Esophagus squamous epithelium (tissue), 5 donors: ENCODE data around the gene ZNF555. TPM values are rescaled to one million over a fixed set of nuclear protein-coding genes. Genes with fewer than 3 reads are reported as not detected.

Source experiments
- DNase-seq: peaks from one replicate; lab custom pipeline; 2025; lab: John Stamatoyannopoulos, UW
- H3K27ac ChIP-seq, 4 donors: fragments of 200-600 bp; sonication (generic); one replicate each; pipeline ENCODE4 v1.5.1; 2016 to 2019; ENCODE audit warnings: mild to moderate bottlenecking in 1 of 4
- H3K27me3 ChIP-seq, 4 donors: fragments of 200-600 bp; sonication (generic); 1 replicate in 3 of 4; 2 replicates in 1 of 4; pipeline versions ENCODE4 v1.5.1 to v1.6.0; 2017 to 2021; ENCODE audit warnings: antibody characterized with exemption in 1 of 4
- H3K36me3 ChIP-seq, 3 donors: fragments of 200-600 bp; sonication (generic); one replicate each; pipeline ENCODE4 v1.5.1; 2016 to 2019
- H3K4me1 ChIP-seq, 3 donors: fragments of 200-600 bp; sonication (generic); one replicate each; pipeline ENCODE4 v1.5.1; 2017 to 2019
- H3K4me3 ChIP-seq, 4 donors: fragments of 200-600 bp; sonication (generic); 1 replicate in 3 of 4; 2 replicates in 1 of 4; pipeline ENCODE4 v1.5.1; 2016 to 2019; ENCODE audit warnings: mild to moderate bottlenecking in 2 of 4, moderate library complexity in 1 of 4
- H3K9me3 ChIP-seq, 3 donors: fragments of 200-600 bp; sonication (generic); one replicate each; pipeline ENCODE4 v1.5.1; 2016 to 2019
- CTCF ChIP-seq, 6 experiments: fragments of 450-650 bp in 4 of 6; fragments of 200-600 bp in 2 of 6; sonication (generic) in 2 of 6; IDR thresholded peaks; one replicate each; pipeline ENCODE4 v1.5.1; 2016 to 2019; ENCODE audit warnings: antibody characterized with exemption in 6 of 6, mild to moderate bottlenecking in 4 of 6, moderate library complexity in 4 of 6
- POLR2A ChIP-seq, 4 donors: fragments of 450-650 bp; IDR thresholded peaks; one replicate each; pipeline ENCODE4 v1.6.1; 2017; ENCODE audit warnings: antibody characterized with exemption in 4 of 4, mild to moderate bottlenecking in 4 of 4, moderate library complexity in 3 of 4
- WGBS, 2 donors: methylation state at CpG; one replicate each; pipeline ENCODE4 v1.1.5; 2018; 5-methylcytosine and 5-hydroxymethylcytosine counted together
- intact Hi-C: fragments of 100-400 bp; cut with DNase I; formaldehyde crosslinking; loops from one replicate; pipeline ENCODE4 v1.15.0; 2022
- total RNA-seq, 4 donors: library from RNA; depleted of rRNA; stranded (reverse); fragments of >200 nt; gene quantifications; one replicate each; pipeline ENCODE4 v1.1.0, GENCODE V29; 2016
- donor health status: DM: yes; HTN: yes; CAD: no.

Gene ZNF555
- total RNA-seq, 4 donors from 2014 or later, result 2.0 to 4.4 (median 2.4) TPM

- Histone ChIP-seq H3K27me3 (no peaks in the 10 kb centered on the region), H3K36me3 (peaks cover 17 to 70% (median 28%) of the 10 kb centered on the region in 3 donors), H3K4me3 (peak overlapping the region in 1 of 4 donors; percentile 14), H3K27ac (no peak overlapping the region), H3K9me3 (peaks cover 6 to 94% (median 65%) of the 10 kb centered on the region in 3 donors), H3K4me1 (no peaks in the 10 kb centered on the region)
- no peak for TF ChIP-seq POLR2A (IDR thresholded peaks at IDR 0.05)
- no peak for TF ChIP-seq CTCF (IDR thresholded peaks at IDR 0.05)
- intact Hi-C loops, result no loop called here
- DNase-seq, result no peak
- 91 to 94% methylated on average over 11 of the region's 11 CpGs for WGBS, 2 donors
These were observed 11.8 kb downstream of the ZNF555 start for GRCh38 chr19:2853015-2853606.

- no peaks in the 10 kb centered on the region for H3K27me3 ChIP-seq
- intact Hi-C loops, result no loop called here
- no peak for TF ChIP-seq CTCF (IDR thresholded peaks at IDR 0.05)
- 86 to 94% methylated on average over 3 of the region's 3 CpGs for WGBS, 2 donors
- H3K27ac ChIP-seq, result no peak overlapping the region
- H3K9me3 ChIP-seq, result peaks cover 6 to 91% (median 56%) of the 10 kb centered on the region in 3 donors
- no peaks in the 10 kb centered on the region for H3K4me1 ChIP-seq
- no peak overlapping the region for H3K4me3 ChIP-seq
- peaks cover 17 to 59% (median 28%) of the 10 kb centered on the region in 3 donors for H3K36me3 ChIP-seq
- no peak for DNase-seq
These were observed 13.6 kb downstream of the ZNF555 start for GRCh38 chr19:2854849-2855248.

GRCh38 chr19:2856457-2857050 lies 15.3 kb downstream of the ZNF555 start:
- TF ChIP-seq POLR2A (IDR thresholded peaks at IDR 0.05) (no peak), CTCF (IDR thresholded peaks at IDR 0.05) (no peak)
- intact Hi-C loops, result no loop called here
- peaks cover 6 to 74% (median 45%) of the 10 kb centered on the region in 3 donors for H3K9me3 ChIP-seq
- H3K27me3 ChIP-seq, result no peaks in the 10 kb centered on the region
- DNase-seq, result no peak
- 84 to 92% methylated on average over 5 of the region's 5 CpGs for WGBS, 2 donors
- no peak overlapping the region for H3K27ac ChIP-seq
- no peak overlapping the region for H3K4me3 ChIP-seq
- H3K4me1 ChIP-seq, result no peaks in the 10 kb centered on the region
- peaks cover 11 to 42% (median 20%) of the 10 kb centered on the region in 3 donors for H3K36me3 ChIP-seq

- Histone ChIP-seq H3K27me3 (no peaks in the 10 kb centered on the region), H3K9me3 (peaks cover 0 to 51% (median 22%) of the 10 kb centered on the region in 3 donors), H3K36me3 (peaks cover 0 to 19% (median 0%) of the 10 kb centered on the region in 3 donors), H3K4me1 (no peaks in the 10 kb centered on the region), H3K27ac (no peak overlapping the region), H3K4me3 (no peak overlapping the region)
- DNase-seq, result no peak
- no peak for TF ChIP-seq CTCF (IDR thresholded peaks at IDR 0.05)
- TF ChIP-seq POLR2A (IDR thresholded peaks at IDR 0.05), result no peak
- intact Hi-C loops, result no loop called here
- WGBS, 2 donors, result 66 to 71% methylated on average over 7 to 20 of the region's 27 CpGs
These were observed 17.6 kb downstream of the ZNF555 start for GRCh38 chr19:2858864-2859263.

GRCh38 chr19:2863816-2864215 lies 22.5 kb downstream of the ZNF555 start:
- intact Hi-C loops, result no loop called here
- TF ChIP-seq POLR2A (IDR thresholded peaks at IDR 0.05) (no peak), CTCF (IDR thresholded peaks at IDR 0.05) (no peak)
- no peaks in the 10 kb centered on the region for H3K27me3 ChIP-seq
- peaks cover 0 to 17% (median 0%) of the 10 kb centered on the region in 3 donors for H3K4me1 ChIP-seq
- 51 to 61% methylated on average over 4 to 9 of the region's 10 CpGs for WGBS, 2 donors
- H3K27ac ChIP-seq, result no peak overlapping the region
- H3K9me3 ChIP-seq, result peaks cover 0 to 7% (median 0%) of the 10 kb centered on the region in 3 donors
- no peaks in the 10 kb centered on the region for H3K36me3 ChIP-seq
- no peak overlapping the region for H3K4me3 ChIP-seq
- no peak for DNase-seq
